HCT116 (cell line): ENCODE measurements around the gene HSPA9. TPM values are rescaled to one million over a fixed set of nuclear protein-coding genes. Genes with fewer than 3 reads are reported as not detected.

Experiments used
- ATAC-seq: fragments of 200-7000 bp; cut with Tn5 transposase; 2 replicates; pipeline ENCODE4 v1.9.1; 2020; ENCODE audit warnings: mild to moderate bottlenecking, moderate library complexity
- BruUV-seq: library from RNA; stranded (reverse); fragments of 400-500 nt; replicated peaks from 2 replicates; lab custom pipeline; 2021; lab: Mats Ljungman, UMichigan
- CTCF ChIA-PET: fragments of 300-600 bp; sonication (Branson Sonifier 250); formaldehyde crosslinking; loops from one replicate; lab custom pipeline; 2021; ENCODE audit warnings: antibody characterized with exemption; lab: Charles Lee
- POLR2A ChIA-PET: fragments of 300-600, 350-600 bp; sonication (Branson Sonifier 250); formaldehyde crosslinking; loops from one replicate; lab custom pipeline; 2021; ENCODE audit warnings: antibody characterized with exemption; lab: Charles Lee
- RAD21 ChIA-PET, 2 experiments: fragments of 300-600 bp; sonication (Branson Sonifier 250); formaldehyde crosslinking; loops; one replicate each; lab custom pipeline; 2023; ENCODE audit warnings: low total read pairs in 2 of 2; ENCODE audit not compliant: uncharacterized antibody in 2 of 2, unreplicated experiment in 2 of 2, low non-redundant PET in 1 of 2; lab: Charles Lee
- DNase-seq: peaks from one replicate; pipeline ENCODE4 v3.0.0-alpha.2; 2010; ENCODE audit warnings: low read depth, low spot score
- H2AFZ ChIP-seq: fragments of 200-600 bp; shearing (Covaris generic), sonication (generic); 2 replicates; pipeline ENCODE4 v1.6.1; 2017; ENCODE audit warnings: low read depth, mixed run types, mixed read lengths, antibody characterized with exemption, low read length; ENCODE audit not compliant: poor library complexity, severe bottlenecking
- H3K27ac ChIP-seq: 2 replicates; pipeline ENCODE4 v1.5.1; 2012; ENCODE audit warnings: low read depth, low read length
- H3K27me3 ChIP-seq: fragments of 200-600 bp; sonication (generic); 2 replicates; pipeline ENCODE4 v1.6.1; 2016; ENCODE audit warnings: mixed run types, low read length, mixed read lengths; ENCODE audit not compliant: insufficient read depth
- H3K36me3 ChIP-seq, 2 experiments: fragments of 200-500 bp in 1 of 2; fragments of 200-600 bp in 1 of 2; sonication (Bioruptor generic) in 1 of 2; sonication (generic) in 1 of 2; 2 replicates each; pipeline versions ENCODE4 v1.5.1 to v1.6.1; 2014 to 2016; ENCODE audit warnings: low read length in 2 of 2, inconsistent platforms in 1 of 2, mixed read lengths in 1 of 2, mixed run types in 1 of 2; ENCODE audit not compliant: insufficient read depth in 2 of 2, control insufficient read depth in 1 of 2
- H3K4me1 ChIP-seq, 2 experiments: fragments of 200-600 bp in 1 of 2; sonication (generic) in 1 of 2; 2 replicates each; pipeline versions ENCODE4 v1.5.1 to v1.6.1; 2012 to 2017; ENCODE audit warnings: low read length in 2 of 2, inconsistent platforms in 1 of 2, mild to moderate bottlenecking in 1 of 2, mixed read lengths in 1 of 2, mixed run types in 1 of 2, moderate library complexity in 1 of 2; ENCODE audit not compliant: insufficient read depth in 2 of 2, control insufficient read depth in 1 of 2
- H3K4me2 ChIP-seq: fragments of 200-600 bp; sonication (generic); 2 replicates; pipeline ENCODE4 v1.6.1; 2017; ENCODE audit warnings: mixed run types, low read length, mixed read lengths
- H3K4me3 ChIP-seq, 2 experiments: fragments of 200-600 bp in 1 of 2; sonication (generic) in 1 of 2; replicated peaks in 1 of 2; 2 replicates each; pipeline ENCODE4 v1.5.1; 2011 to 2016; ENCODE audit warnings: low read length in 2 of 2, control low read depth in 1 of 2, low read depth in 1 of 2, mild to moderate bottlenecking in 1 of 2, mixed read lengths in 1 of 2, mixed run types in 1 of 2
- H3K79me2 ChIP-seq: fragments of 200-600 bp; sonication (generic); 2 replicates; pipeline ENCODE4 v1.6.1; 2017; ENCODE audit warnings: mild to moderate bottlenecking, mixed run types, low read length, moderate library complexity, mixed read lengths; ENCODE audit not compliant: insufficient read depth
- H3K9ac ChIP-seq: fragments of 200-600 bp; sonication (generic); 2 replicates; pipeline ENCODE4 v1.6.1; 2016; ENCODE audit warnings: low read length, mixed read lengths
- H3K9me2 ChIP-seq: fragments of 200-600 bp; sonication (generic), shearing (Covaris generic); 2 replicates; pipeline ENCODE4 v1.6.1; 2017; ENCODE audit warnings: mixed run types, mild to moderate bottlenecking, moderate library complexity; ENCODE audit not compliant: insufficient read depth
- H3K9me3 ChIP-seq, 2 experiments: fragments of 200-500 bp in 1 of 2; fragments of 200-600 bp in 1 of 2; sonication (Bioruptor generic) in 1 of 2; sonication (generic) in 1 of 2; 2 replicates each; pipeline ENCODE4 v1.6.1; 2014 to 2017; ENCODE audit warnings: low read length in 2 of 2, mixed read lengths in 2 of 2, inconsistent platforms in 1 of 2, low read depth in 1 of 2, mild to moderate bottlenecking in 1 of 2, mixed run types in 1 of 2, moderate library complexity in 1 of 2; ENCODE audit not compliant: control insufficient read depth in 1 of 2, insufficient read depth in 1 of 2
- H4K20me1 ChIP-seq: fragments of 200-600 bp; sonication (generic), shearing (Covaris generic); 2 replicates; pipeline ENCODE4 v1.6.1; 2017; ENCODE audit warnings: mixed run types, mild to moderate bottlenecking, moderate library complexity; ENCODE audit not compliant: insufficient read depth
- CEBPB ChIP-seq: IDR thresholded peaks from 2 replicates; pipeline ENCODE4 v1.6.1; 2012; ENCODE audit warnings: low read depth
- EZH2 ChIP-seq: fragments of 200-600 bp; sonication (generic); IDR thresholded peaks from 2 replicates; pipeline ENCODE4 v1.6.1; 2017; ENCODE audit warnings: antibody characterized with exemption, mixed run types
- EZH2phosphoT487 ChIP-seq: fragments of 200-600 bp; IDR thresholded peaks from 2 replicates; pipeline ENCODE4 v1.6.1; 2018; ENCODE audit warnings: antibody characterized with exemption, borderline replicate concordance
- FOSL1 ChIP-seq: IDR thresholded peaks from 2 replicates; pipeline ENCODE4 v1.6.1; 2012; ENCODE audit warnings: low read depth
- POLR2AphosphoS5 ChIP-seq: IDR thresholded peaks from 2 replicates; pipeline ENCODE4 v1.6.1; 2011; ENCODE audit warnings: mild to moderate bottlenecking, low read depth, low read length, moderate library complexity
- RAD21 ChIP-seq: IDR thresholded peaks from 2 replicates; pipeline ENCODE4 v1.6.1; 2012; ENCODE audit warnings: low read depth, mild to moderate bottlenecking
- SIN3A ChIP-seq: IDR thresholded peaks from 2 replicates; pipeline ENCODE4 v1.6.1; 2012; ENCODE audit warnings: low read depth
- SP1 ChIP-seq: IDR thresholded peaks from 2 replicates; pipeline ENCODE4 v1.6.1; 2012; ENCODE audit warnings: low read depth
- TCF7L2 ChIP-seq: IDR thresholded peaks from 2 replicates; pipeline ENCODE4 v1.7.0; 2011; ENCODE audit warnings: borderline replicate concordance, inconsistent platforms; ENCODE audit not compliant: insufficient read depth, insufficient read length; ENCODE audit errors: extremely low read depth
- YY1 ChIP-seq: IDR thresholded peaks from 2 replicates; pipeline ENCODE4 v1.6.1; 2011; ENCODE audit warnings: low read length, low read depth, moderate library complexity, mild to moderate bottlenecking; ENCODE audit not compliant: insufficient replicate concordance; ENCODE audit errors: extremely low read depth
- ZFX ChIP-seq: fragments of 450-650 bp; IDR thresholded peaks from 2 replicates; pipeline ENCODE4 v1.6.1; 2017
- ZNF274 ChIP-seq: fragments of 200-500 bp; sonication (Bioruptor generic); IDR thresholded peaks from 2 replicates; pipeline ENCODE4 v1.6.1; 2014; ENCODE audit warnings: mild to moderate bottlenecking, low read depth, low read length, inconsistent platforms
- intact Hi-C: fragments of 100-400 bp; cut with micrococcal nuclease; formaldehyde crosslinking; loops from 2 replicates; pipeline ENCODE4 v1.10.0; 2022
- total RNA-seq: library from RNA; stranded (reverse); gene quantifications from one replicate; pipeline ENCODE4 v1.2.1, GENCODE V29; 2021; ENCODE audit not compliant: unreplicated experiment
- TF ChIP-seq, protein P1 (sequence below), 3 experiments: fragments of 200-600 bp in 1 of 3; sonication (generic) in 1 of 3; IDR thresholded peaks in 2 of 3; conservative IDR thresholded peaks in 1 of 3; 2 replicates each; pipeline ENCODE4 v1.5.1; 2012 to 2017; ENCODE audit warnings: low read depth in 2 of 3, low read length in 2 of 3, antibody characterized with exemption in 1 of 3, borderline replicate concordance in 1 of 3, control low read depth in 1 of 3, mild to moderate bottlenecking in 1 of 3, mixed read lengths in 1 of 3, mixed run types in 1 of 3, moderate library complexity in 1 of 3; ENCODE audit not compliant: insufficient read depth in 1 of 3
- TF ChIP-seq, protein P2 (sequence below): IDR thresholded peaks from 2 replicates; pipeline ENCODE4 v1.6.1; 2012
- TF ChIP-seq, protein P3 (sequence below): IDR thresholded peaks from 2 replicates; pipeline ENCODE4 v1.6.1; 2012; ENCODE audit warnings: low read depth
- TF ChIP-seq, protein P4 (sequence below): IDR thresholded peaks from 2 replicates; pipeline ENCODE4 v1.6.1; 2011; ENCODE audit warnings: mild to moderate bottlenecking, low read length, moderate library complexity; ENCODE audit not compliant: insufficient replicate concordance; ENCODE audit errors: extremely low read depth
- TF ChIP-seq, protein P5 (sequence below): IDR thresholded peaks from 2 replicates; pipeline ENCODE4 v1.6.1; 2012

HSPA9 gene
- total RNA-seq, 1 experiment from 2014 or later, result 486 TPM

DNA sequence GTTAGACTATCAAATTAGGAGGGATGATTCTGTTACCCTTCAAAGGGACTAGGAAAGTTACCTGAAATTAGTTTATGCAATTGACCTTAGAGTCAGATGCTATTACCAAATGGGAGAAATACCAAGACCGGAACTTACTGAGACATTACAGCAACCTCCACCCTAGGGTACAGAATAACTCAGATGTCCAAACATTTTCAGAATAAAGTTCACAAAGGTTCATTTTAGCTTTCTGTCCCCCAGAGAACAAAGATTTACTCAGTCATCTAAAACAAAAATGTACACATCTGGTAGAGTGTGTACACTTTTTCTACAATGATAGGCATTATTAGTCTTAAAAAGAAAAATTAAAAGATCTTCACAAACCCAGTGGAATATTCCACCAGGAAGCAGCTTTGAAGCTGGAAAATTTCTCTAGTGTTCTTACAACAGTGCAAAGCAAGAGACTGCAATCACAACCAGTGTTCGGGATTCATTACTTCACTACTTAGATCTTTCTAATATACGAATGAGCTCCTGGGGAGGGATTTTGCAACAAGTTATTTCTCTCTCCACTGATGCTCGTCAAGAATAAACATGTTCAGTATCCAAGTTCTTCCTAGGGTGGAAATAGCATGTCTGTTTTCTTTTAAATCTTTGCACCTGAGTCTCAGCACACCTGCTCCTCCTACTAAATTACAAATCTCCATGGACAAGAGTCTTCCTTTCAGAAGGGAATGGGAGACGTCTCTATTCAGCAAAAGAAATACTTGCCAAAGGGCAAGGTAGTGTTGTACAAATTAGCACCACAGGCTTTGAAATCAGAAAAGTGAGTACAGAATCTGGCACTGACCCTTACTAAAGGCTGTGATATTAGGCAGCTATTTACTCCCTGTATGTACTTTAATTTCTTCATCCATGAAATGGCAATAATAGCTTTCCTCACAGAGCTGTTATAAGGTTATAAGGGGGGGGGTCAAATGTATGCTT lies 40.9 kb downstream of the HSPA9 start:
- BruUV-seq, result no TSS peak
- Histone ChIP-seq H3K4me3 (no peak overlapping the region), H4K20me1 (peaks cover 50% of the 10 kb centered on the region; the same call in 1 of the 2 replicates), H3K27ac (no peak overlapping the region), H3K9me2 (no peaks in the 10 kb centered on the region), H3K9me3 (no peaks in the 10 kb centered on the region), H3K4me2 (no peak overlapping the region), H3K4me1 (peaks cover 0 to 9% of the 10 kb centered on the region in 2 experiments; a peak in 3 of 4 replicates), H2AFZ (no peak overlapping the region), H3K9ac (no peak overlapping the region), H3K27me3 (no peaks in the 10 kb centered on the region), H3K36me3 (peaks cover 13 to 59% of the 10 kb centered on the region in 2 experiments; a peak in 3 of 4 replicates), H3K79me2 (peaks cover 97% of the 10 kb centered on the region)
- intact Hi-C loops, result no loop called here
- POLR2A ChIA-PET, result interaction anchor here (0.5 to 1.4 kb wide), 4 partner anchors 9 to 77 kb away, joined by 3 to 6 read pairs (median 4); partner anchors contain the start of gene ETF1
- CTCF ChIA-PET, result no interaction called here
- RAD21 ChIA-PET, result no interaction called here
- ATAC-seq (no peak), DNase-seq (no peak)
- TF ChIP-seq, protein P1, sequence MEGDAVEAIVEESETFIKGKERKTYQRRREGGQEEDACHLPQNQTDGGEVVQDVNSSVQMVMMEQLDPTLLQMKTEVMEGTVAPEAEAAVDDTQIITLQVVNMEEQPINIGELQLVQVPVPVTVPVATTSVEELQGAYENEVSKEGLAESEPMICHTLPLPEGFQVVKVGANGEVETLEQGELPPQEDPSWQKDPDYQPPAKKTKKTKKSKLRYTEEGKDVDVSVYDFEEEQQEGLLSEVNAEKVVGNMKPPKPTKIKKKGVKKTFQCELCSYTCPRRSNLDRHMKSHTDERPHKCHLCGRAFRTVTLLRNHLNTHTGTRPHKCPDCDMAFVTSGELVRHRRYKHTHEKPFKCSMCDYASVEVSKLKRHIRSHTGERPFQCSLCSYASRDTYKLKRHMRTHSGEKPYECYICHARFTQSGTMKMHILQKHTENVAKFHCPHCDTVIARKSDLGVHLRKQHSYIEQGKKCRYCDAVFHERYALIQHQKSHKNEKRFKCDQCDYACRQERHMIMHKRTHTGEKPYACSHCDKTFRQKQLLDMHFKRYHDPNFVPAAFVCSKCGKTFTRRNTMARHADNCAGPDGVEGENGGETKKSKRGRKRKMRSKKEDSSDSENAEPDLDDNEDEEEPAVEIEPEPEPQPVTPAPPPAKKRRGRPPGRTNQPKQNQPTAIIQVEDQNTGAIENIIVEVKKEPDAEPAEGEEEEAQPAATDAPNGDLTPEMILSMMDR (IDR thresholded peaks at IDR 0.05 in 2 of 3, conservative IDR thresholded peaks at IDR 0.05 in 1 of 3; ENCODE audit: borderline replicate concordance in 1 of 3, insufficient read depth in 1 of 3, low read depth in 2 of 3, low read length in 2 of 3), result no peak
- TF ChIP-seq SIN3A (no peak), FOSL1 (no peak), POLR2AphosphoS5 (no peak), YY1 (no peak), SP1 (no peak), CEBPB (no peak), RAD21 (no peak), EZH2phosphoT487 (no peak), ZNF274 (no peak), EZH2 (no peak), TCF7L2 (no peak), ZFX (no peak)
- TF ChIP-seq, protein P2, sequence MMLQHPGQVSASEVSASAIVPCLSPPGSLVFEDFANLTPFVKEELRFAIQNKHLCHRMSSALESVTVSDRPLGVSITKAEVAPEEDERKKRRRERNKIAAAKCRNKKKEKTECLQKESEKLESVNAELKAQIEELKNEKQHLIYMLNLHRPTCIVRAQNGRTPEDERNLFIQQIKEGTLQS, result no peak
- TF ChIP-seq, protein P3, sequence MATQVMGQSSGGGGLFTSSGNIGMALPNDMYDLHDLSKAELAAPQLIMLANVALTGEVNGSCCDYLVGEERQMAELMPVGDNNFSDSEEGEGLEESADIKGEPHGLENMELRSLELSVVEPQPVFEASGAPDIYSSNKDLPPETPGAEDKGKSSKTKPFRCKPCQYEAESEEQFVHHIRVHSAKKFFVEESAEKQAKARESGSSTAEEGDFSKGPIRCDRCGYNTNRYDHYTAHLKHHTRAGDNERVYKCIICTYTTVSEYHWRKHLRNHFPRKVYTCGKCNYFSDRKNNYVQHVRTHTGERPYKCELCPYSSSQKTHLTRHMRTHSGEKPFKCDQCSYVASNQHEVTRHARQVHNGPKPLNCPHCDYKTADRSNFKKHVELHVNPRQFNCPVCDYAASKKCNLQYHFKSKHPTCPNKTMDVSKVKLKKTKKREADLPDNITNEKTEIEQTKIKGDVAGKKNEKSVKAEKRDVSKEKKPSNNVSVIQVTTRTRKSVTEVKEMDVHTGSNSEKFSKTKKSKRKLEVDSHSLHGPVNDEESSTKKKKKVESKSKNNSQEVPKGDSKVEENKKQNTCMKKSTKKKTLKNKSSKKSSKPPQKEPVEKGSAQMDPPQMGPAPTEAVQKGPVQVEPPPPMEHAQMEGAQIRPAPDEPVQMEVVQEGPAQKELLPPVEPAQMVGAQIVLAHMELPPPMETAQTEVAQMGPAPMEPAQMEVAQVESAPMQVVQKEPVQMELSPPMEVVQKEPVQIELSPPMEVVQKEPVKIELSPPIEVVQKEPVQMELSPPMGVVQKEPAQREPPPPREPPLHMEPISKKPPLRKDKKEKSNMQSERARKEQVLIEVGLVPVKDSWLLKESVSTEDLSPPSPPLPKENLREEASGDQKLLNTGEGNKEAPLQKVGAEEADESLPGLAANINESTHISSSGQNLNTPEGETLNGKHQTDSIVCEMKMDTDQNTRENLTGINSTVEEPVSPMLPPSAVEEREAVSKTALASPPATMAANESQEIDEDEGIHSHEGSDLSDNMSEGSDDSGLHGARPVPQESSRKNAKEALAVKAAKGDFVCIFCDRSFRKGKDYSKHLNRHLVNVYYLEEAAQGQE, result no peak
- TF ChIP-seq, protein P4, sequence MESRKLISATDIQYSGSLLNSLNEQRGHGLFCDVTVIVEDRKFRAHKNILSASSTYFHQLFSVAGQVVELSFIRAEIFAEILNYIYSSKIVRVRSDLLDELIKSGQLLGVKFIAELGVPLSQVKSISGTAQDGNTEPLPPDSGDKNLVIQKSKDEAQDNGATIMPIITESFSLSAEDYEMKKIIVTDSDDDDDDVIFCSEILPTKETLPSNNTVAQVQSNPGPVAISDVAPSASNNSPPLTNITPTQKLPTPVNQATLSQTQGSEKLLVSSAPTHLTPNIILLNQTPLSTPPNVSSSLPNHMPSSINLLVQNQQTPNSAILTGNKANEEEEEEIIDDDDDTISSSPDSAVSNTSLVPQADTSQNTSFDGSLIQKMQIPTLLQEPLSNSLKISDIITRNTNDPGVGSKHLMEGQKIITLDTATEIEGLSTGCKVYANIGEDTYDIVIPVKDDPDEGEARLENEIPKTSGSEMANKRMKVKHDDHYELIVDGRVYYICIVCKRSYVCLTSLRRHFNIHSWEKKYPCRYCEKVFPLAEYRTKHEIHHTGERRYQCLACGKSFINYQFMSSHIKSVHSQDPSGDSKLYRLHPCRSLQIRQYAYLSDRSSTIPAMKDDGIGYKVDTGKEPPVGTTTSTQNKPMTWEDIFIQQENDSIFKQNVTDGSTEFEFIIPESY, result no peak
- TF ChIP-seq, protein P5, sequence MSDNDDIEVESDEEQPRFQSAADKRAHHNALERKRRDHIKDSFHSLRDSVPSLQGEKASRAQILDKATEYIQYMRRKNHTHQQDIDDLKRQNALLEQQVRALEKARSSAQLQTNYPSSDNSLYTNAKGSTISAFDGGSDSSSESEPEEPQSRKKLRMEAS, result no peak
